ENCODE results near the gene ERO1B. TPM values are rescaled to one million over a fixed set of nuclear protein-coding genes. Genes with fewer than 3 reads are reported as not detected.

The ERO1B gene
- total RNA-seq, 1 donor from 2014 or later = 3.0 TPM

DNA sequence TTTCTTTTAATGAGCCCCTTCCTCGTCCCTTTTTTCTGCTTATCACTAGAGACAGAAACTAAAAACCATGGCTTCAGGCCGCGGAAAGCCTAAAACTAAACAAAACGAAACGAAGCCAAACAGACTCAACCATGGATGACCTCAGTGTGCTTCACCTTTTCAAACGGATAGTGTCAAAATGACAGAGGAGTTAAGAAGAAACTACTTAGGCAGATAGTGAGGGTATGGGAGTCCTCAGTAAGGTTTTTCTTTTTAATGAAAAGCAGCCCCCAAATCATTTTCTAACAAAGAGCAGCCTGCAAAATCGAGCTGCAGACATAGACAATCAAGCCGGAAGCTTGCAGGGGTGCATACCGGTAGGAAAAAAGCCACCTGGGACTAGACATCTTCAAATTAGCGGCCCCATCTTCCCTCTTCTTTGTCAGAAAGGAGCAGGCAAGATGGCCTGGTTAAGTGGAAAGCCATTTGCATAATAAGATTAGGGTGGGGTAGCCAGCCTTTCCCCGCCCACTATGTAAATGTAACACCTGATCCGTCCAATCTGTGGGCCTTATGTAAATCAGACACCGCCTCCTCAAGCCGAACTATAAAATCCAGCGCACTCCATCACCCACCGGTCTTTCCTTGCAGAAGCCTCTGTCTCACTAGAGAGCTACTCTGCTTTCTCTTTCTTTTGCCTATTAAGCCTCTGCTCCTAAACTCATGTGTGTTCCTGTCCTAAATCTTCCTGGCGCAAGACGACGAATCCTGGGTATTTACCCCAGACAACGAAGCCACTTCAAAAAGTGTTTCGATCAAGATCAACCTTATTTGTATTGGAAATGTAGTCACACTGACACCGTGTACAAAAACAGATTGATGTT lies 6.2 kb upstream of the ERO1B start:
- TF ChIP-seq, protein P1, sequence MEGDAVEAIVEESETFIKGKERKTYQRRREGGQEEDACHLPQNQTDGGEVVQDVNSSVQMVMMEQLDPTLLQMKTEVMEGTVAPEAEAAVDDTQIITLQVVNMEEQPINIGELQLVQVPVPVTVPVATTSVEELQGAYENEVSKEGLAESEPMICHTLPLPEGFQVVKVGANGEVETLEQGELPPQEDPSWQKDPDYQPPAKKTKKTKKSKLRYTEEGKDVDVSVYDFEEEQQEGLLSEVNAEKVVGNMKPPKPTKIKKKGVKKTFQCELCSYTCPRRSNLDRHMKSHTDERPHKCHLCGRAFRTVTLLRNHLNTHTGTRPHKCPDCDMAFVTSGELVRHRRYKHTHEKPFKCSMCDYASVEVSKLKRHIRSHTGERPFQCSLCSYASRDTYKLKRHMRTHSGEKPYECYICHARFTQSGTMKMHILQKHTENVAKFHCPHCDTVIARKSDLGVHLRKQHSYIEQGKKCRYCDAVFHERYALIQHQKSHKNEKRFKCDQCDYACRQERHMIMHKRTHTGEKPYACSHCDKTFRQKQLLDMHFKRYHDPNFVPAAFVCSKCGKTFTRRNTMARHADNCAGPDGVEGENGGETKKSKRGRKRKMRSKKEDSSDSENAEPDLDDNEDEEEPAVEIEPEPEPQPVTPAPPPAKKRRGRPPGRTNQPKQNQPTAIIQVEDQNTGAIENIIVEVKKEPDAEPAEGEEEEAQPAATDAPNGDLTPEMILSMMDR (IDR thresholded peaks at IDR 0.05; ENCODE audit: partially characterized antibody, unreplicated experiment) = no peak
- peak; percentile 55 for DNase-seq

DNA sequence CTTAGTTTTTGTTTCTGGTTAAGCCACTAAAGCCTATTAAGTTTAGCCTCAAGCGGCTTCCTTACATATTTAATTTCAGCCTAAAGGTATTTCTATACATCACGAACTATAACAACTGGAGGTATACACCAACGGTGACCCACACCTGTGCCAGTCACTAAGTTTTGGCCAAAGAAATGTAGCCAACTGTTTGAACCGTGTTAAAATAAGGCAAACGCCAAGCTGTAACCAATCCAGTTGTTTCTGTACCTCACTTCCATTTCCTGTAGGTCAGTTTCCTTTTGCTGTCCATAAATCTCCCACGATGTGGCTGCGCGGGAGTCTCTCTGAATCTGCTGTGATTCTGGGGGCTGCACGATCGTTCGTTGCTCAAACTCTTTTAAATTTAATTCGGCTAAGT lies 5.6 kb upstream of the ERO1B start:
- TF ChIP-seq, protein P1 (IDR thresholded peaks at IDR 0.05; ENCODE audit: partially characterized antibody, unreplicated experiment) = no peak
- no peak for DNase-seq
- peaks cover 9% of the 10 kb centered on the region for H3K4me1 Mint-ChIP-seq (ENCODE audit: low read depth, unreplicated experiment)
- H3K9me3 Mint-ChIP-seq (ENCODE audit: unreplicated experiment) = peaks cover 5% of the 10 kb centered on the region
- H3K4me3 Mint-ChIP-seq (ENCODE audit: unreplicated experiment) = no peak overlapping the region
- peaks cover 8% of the 10 kb centered on the region for H3K36me3 Mint-ChIP-seq (ENCODE audit: unreplicated experiment)
- H3K27me3 Mint-ChIP-seq (ENCODE audit: unreplicated experiment) = no peaks in the 10 kb centered on the region
- H3K27ac Mint-ChIP-seq (ENCODE audit: unreplicated experiment) = no peak overlapping the region

More for the DNA sequence above, 6.2 kb upstream of the ERO1B start:
- Mint-ChIP-seq H3K9me3 (ENCODE audit: unreplicated experiment) (peaks cover 5% of the 10 kb centered on the region), H3K4me1 (ENCODE audit: low read depth, unreplicated experiment) (peaks cover 9% of the 10 kb centered on the region), H3K4me3 (ENCODE audit: unreplicated experiment) (peak overlapping the region; percentile 27), H3K27me3 (ENCODE audit: unreplicated experiment) (no peaks in the 10 kb centered on the region), H3K36me3 (ENCODE audit: unreplicated experiment) (peaks cover 8% of the 10 kb centered on the region), H3K27ac (ENCODE audit: unreplicated experiment) (peak overlapping the region; percentile 20)

DNA sequence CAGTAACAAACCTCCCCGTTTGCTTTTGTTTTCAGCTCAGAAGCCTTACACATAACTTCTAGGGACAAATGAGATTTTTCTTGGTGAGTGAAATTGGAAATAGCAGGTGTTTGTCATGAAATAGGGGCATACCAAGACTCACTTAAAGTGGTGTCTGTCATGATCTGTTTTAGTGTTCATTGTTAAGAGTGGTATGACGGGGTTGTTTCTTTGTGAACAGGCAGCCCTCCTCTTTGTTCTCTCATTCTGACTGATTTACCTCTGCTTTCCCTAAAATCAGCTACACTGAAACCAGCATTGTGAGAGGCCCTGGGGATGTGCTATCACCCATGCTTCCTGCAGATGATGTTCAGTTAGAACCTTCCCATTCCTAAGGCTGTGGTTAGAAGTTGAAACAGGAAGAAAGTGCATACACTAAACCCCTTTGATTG lies 2.5 kb upstream of the ERO1B start:
- no peak overlapping the region for H3K27ac Mint-ChIP-seq (ENCODE audit: unreplicated experiment)
- TF ChIP-seq, protein P1 (IDR thresholded peaks at IDR 0.05; ENCODE audit: partially characterized antibody, unreplicated experiment) = no peak
- no peak overlapping the region for H3K4me3 Mint-ChIP-seq (ENCODE audit: unreplicated experiment)
- H3K27me3 Mint-ChIP-seq (ENCODE audit: unreplicated experiment) = peaks cover 4% of the 10 kb centered on the region
- H3K36me3 Mint-ChIP-seq (ENCODE audit: unreplicated experiment) = peaks cover 8% of the 10 kb centered on the region
- no peak for DNase-seq
- peaks cover 10% of the 10 kb centered on the region for H3K4me1 Mint-ChIP-seq (ENCODE audit: low read depth, unreplicated experiment)
- H3K9me3 Mint-ChIP-seq (ENCODE audit: unreplicated experiment) = peaks cover 5% of the 10 kb centered on the region

DNA sequence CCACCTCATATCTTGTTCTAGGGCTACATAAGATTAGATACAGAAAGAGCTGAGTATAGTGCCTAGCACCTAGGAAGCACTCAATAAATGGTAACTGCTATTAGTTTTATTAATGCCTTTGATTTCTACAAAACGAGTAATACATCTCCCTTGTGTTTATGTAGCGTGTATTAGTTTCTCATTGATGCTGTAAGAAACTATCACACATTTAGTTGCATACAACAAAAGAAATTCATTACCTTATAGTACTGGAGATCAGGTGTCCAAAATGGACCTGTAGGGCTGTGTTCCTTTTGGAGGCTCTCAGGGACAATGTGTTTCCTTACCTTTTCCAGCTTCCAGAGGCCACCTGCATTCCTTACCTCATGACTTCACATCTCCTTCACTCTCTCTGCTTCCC lies 961 bp upstream of the ERO1B start:
- H3K36me3 Mint-ChIP-seq (ENCODE audit: unreplicated experiment) = no peaks in the 10 kb centered on the region
- peak overlapping the region; percentile 79 for H3K4me3 Mint-ChIP-seq (ENCODE audit: unreplicated experiment)
- peaks cover 4% of the 10 kb centered on the region for H3K27me3 Mint-ChIP-seq (ENCODE audit: unreplicated experiment)
- H3K4me1 Mint-ChIP-seq (ENCODE audit: low read depth, unreplicated experiment) = peaks cover 3% of the 10 kb centered on the region
- H3K27ac Mint-ChIP-seq (ENCODE audit: unreplicated experiment) = no peak overlapping the region
- peaks cover 3% of the 10 kb centered on the region for H3K9me3 Mint-ChIP-seq (ENCODE audit: unreplicated experiment)
- TF ChIP-seq, protein P1 (IDR thresholded peaks at IDR 0.05; ENCODE audit: partially characterized antibody, unreplicated experiment) = no peak
- no peak for DNase-seq

DNA sequence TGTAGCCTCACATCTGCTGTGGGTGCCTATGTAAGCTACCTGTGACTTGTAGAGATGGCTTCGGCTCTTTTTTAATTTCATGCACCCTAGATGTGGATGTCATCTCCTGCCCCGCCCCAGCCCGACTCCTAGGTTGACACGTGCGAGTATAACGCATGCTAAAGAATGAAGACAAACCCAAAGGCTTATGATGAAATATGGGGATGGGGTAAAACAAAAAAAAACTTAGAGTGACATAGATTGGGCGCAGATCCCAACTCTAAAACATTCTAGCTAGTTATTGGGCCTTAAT lies 613 bp upstream of the ERO1B start:
- DNase-seq = no peak
- TF ChIP-seq, protein P1 (IDR thresholded peaks at IDR 0.05; ENCODE audit: partially characterized antibody, unreplicated experiment) = no peak
- peak overlapping the region; percentile 79 for H3K4me3 Mint-ChIP-seq (ENCODE audit: unreplicated experiment)
- no peaks in the 10 kb centered on the region for H3K36me3 Mint-ChIP-seq (ENCODE audit: unreplicated experiment)
- peaks cover 4% of the 10 kb centered on the region for H3K27me3 Mint-ChIP-seq (ENCODE audit: unreplicated experiment)
- peaks cover 1% of the 10 kb centered on the region for H3K9me3 Mint-ChIP-seq (ENCODE audit: unreplicated experiment)
- H3K4me1 Mint-ChIP-seq (ENCODE audit: low read depth, unreplicated experiment) = peaks cover 3% of the 10 kb centered on the region
- H3K27ac Mint-ChIP-seq (ENCODE audit: unreplicated experiment) = no peak overlapping the region
